ENCODE measurements around the gene GNA15.
"Not testable (repeated sequence)": the region's sequence is repeated elsewhere in the genome, so short reads cannot be mapped to it uniquely, and the experiment has no call there.

The GNA15 gene

DNA sequence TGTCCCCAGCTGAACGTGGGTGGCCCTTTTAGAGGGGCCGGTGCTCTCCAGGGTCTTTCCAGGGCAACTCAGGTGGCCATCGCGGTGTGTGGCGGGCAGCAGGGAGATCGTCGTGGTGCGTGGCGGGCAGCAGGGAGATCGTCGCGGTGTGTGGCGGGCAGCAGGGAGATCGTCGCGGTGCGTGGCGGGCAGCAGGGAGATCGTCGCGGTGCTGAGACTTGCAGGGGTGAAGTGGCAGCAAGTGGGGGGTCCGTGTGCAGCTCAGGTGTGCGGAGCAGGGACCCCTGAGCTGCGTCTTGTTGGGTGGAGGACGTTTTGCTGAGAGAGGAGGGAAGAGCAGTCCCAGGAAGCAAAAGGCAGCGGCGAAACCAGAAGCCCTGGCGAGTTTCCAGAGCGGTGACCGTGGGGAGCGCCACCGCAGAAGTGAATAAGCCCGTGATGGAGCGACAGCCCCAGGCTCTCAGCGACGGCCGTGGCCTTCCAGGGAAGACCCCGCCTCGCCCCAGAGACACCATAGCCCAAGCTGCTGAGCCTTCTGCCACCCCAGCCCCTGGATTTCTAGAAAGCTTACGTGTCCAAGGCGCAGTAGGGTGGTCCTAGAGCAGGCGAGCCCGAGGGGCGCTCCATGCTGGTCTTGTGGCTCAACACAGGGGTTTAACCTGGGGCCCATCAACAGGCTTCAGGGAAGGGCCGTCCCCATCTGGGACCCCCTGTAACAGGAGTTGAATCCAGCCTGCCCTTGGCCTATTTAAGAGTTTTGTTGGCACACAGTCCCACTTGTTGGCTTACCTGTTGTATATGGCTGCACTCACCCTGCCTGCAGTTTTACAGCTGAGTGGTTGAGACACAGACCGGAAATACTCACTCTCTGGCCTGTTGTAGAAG is 55.3 kb downstream of the GNA15 start:
- ChIA-PET POLR2A (no interaction called here), CTCF (interaction anchor here (1.3 kb wide), 1 partner anchor 15 kb away, joined by 3 read pairs; no protein-coding TSS in a partner anchor)
- TF ChIP-seq, protein P1, sequence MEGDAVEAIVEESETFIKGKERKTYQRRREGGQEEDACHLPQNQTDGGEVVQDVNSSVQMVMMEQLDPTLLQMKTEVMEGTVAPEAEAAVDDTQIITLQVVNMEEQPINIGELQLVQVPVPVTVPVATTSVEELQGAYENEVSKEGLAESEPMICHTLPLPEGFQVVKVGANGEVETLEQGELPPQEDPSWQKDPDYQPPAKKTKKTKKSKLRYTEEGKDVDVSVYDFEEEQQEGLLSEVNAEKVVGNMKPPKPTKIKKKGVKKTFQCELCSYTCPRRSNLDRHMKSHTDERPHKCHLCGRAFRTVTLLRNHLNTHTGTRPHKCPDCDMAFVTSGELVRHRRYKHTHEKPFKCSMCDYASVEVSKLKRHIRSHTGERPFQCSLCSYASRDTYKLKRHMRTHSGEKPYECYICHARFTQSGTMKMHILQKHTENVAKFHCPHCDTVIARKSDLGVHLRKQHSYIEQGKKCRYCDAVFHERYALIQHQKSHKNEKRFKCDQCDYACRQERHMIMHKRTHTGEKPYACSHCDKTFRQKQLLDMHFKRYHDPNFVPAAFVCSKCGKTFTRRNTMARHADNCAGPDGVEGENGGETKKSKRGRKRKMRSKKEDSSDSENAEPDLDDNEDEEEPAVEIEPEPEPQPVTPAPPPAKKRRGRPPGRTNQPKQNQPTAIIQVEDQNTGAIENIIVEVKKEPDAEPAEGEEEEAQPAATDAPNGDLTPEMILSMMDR (IDR thresholded peaks at IDR 0.05; ENCODE audit: control extremely low read depth, extremely low read depth, low read depth, missing control alignments) = no peak
- DNase-seq (ENCODE audit: extremely low spot score) = no peak

DNA sequence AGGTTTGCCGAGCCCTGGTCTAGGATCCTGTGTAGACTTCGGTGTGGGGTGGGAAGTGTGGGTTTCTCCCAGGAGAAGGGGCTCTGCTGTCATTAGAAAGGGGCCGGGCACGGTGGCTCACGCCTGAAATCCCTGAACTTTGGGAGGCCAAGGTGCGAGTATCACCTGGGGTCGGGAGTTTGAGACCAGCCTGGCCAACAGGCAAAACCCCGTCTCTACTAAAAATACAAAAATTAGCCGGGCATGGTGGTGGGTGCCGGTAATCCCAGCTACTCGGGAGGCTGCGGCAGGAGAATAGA is 55.9 kb downstream of the GNA15 start:
- POLR2A ChIA-PET; DNase-seq (ENCODE audit: extremely low spot score); CTCF ChIA-PET: not testable (repeated sequence)

DNA sequence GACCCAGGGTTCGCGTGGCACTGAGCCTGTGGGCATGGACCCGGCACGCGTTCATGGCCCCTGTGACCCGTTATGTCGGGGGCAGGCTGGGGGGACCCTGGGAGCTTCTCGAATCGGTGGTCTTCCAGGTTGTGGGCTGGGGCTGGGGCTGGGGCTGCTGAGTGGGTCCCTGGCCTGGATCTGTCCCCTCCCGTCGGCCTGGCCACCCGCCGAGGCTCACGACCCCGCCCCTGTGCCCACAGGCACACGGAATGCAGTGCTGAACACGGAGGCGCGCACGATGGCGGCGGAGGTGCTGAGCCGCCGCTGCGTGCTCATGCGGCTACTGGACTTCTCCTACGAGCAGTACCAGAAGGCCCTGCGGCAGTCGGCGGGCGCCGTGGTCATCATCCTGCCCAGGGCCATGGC is 56.4 kb downstream of the GNA15 start:
- TF ChIP-seq, protein P1 (IDR thresholded peaks at IDR 0.05; ENCODE audit: control extremely low read depth, extremely low read depth, low read depth, missing control alignments) = no peak
- CTCF ChIA-PET = no interaction called here
- POLR2A ChIA-PET = no interaction called here
- no peak for DNase-seq (ENCODE audit: extremely low spot score)

DNA sequence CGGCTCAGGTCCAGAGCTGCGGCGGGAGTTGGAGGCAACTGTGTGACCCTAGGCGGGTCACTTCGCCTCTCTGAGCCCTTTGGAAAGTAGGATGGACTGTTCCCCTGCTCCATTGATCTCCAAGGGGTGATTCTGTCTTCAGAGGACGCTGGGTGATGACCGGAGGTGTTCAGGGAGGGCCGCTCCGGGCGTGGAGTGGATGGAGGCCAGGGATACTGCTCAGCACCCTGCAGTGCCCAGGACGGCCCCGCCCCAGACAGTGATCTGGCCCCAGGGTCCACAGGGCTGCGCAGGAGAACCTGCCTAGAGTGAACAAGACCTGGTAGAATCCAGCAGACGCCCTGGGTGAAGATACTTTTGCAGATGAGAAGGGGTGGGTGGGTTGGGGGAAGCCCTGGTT is 56.9 kb downstream of the GNA15 start:
- POLR2A ChIA-PET = no interaction called here

DNA sequence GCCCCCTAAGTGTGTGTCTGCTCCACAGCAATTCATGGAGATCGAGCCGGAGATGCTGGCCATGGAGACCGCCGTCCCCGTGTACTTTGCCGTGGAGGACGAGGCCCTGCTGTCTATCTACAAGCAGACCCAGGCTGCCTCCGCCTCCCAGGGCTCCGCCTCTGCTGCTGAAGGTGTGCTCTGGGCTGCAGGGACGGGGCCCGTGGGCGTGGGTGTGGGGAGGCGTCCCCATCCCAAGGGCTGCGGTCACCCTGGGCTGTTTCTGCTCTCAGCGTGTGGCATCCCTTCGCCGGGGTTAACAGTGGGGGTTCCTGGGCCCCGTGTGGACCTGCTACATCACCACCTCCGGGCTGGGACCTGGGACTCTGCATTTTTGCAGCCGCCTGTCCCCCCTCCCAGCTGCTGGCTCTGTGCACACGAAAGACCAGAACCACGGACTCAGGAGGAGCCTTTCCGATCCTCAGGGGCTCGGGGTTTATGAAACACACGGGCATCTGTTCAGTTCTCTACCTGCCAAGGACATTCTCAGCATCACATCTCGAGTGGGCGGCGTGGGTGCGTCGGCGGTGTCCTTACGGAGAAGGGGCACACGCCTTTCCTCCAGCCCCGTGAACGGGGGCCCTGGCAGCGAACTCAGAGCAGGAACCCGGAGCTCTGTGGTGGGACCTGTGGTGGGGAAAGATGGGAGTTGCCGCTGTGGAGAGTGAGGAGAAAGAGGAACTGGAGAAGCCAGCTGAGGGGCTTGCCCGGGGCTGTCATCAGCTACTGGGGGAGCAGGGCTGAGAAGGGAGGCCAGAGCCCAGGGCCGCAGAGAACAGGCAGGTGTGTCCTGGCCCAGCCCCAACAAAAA is 57.6 kb downstream of the GNA15 start:
- CTCF ChIA-PET = interaction anchor here (1.0 kb wide), 1 partner anchor 243 kb away, joined by 3 read pairs; no protein-coding TSS in a partner anchor
- TF ChIP-seq, protein P1 (IDR thresholded peaks at IDR 0.05; ENCODE audit: control extremely low read depth, extremely low read depth, low read depth, missing control alignments) = no peak
- DNase-seq (ENCODE audit: extremely low spot score) = no peak
- POLR2A ChIA-PET = no interaction called here

More for the DNA sequence above, 56.9 kb downstream of the GNA15 start:
- TF ChIP-seq, protein P1 (IDR thresholded peaks at IDR 0.05; ENCODE audit: control extremely low read depth, extremely low read depth, low read depth, missing control alignments) = no peak
- CTCF ChIA-PET = no interaction called here
- no peak for DNase-seq (ENCODE audit: extremely low spot score)

DNA sequence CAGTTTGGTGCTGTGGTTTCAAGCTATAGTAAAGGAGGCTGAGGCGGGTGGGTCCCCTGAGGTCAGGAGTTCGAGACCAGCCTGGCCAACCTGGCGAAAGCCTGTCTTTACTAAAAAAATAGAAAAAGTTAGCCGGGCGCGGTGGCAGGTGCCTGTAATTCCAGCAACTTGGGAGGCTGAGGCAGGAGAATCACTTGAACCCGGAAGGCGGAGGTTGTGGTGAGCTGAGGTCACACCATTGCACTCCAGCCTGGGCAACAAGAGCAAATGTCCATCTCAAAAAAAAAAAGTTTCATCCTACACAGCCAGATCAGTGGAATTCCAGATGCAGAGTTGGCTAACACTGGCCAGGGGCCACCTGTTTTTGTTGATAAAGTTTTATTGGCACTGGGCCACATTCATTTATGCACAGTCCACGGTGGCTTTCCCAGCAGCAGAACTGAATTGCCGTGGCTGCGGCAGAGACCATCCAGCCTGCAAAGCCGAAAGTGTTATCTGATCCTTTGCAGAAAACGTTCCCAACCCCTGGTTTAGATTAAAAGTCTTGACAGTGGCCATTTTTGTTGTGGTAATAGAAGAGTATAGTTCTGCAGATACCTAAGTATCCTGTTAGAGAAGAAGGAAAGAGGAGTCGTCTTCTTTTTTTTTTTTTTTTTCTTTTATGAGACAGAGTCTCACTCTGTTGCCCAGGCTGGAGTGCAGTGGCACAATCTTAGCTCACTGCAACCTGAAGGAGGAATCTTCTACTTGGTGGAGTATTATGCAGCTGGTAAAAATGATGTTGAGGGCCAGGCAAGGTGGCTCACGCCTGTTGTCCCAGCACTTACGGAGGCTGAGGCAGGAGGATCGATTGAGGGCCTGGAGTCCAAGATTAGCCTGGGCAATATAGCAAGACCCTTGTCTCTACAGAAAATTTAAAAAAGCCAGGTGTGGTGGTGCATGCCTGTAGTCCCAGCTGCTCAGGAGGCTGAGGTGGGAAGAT is 58.6 kb downstream of the GNA15 start:
- CTCF ChIA-PET = interaction anchor here (1.0 kb wide), 2 partner anchors 9 to 244 kb away, joined by 3 read pairs; no protein-coding TSS in a partner anchor
- TF ChIP-seq, protein P1 (IDR thresholded peaks at IDR 0.05; ENCODE audit: control extremely low read depth, extremely low read depth, low read depth, missing control alignments) = no peak
- POLR2A ChIA-PET = no interaction called here
- DNase-seq (ENCODE audit: extremely low spot score) = no peak

Measured in GM10248 (cell line).